Tibial nerve (tissue), 4 donors: Measurements from ENCODE around the gene KCTD2.

ENCODE experiments used
- CTCF ChIP-seq, 5 experiments: fragments of 200-600 bp in 3 of 5; fragments of 450-650 bp in 2 of 5; sonication (generic) in 3 of 5; IDR thresholded peaks; one replicate each; pipeline ENCODE4 v1.5.1; 2016 to 2019; ENCODE audit warnings: antibody characterized with exemption in 5 of 5, mild to moderate bottlenecking in 3 of 5, moderate library complexity in 2 of 5
- EP300 ChIP-seq, 2 donors: sonication (generic); formaldehyde crosslinking; IDR thresholded peaks; one replicate each; pipeline ENCODE4 v1.6.1; 2017; ENCODE audit warnings: antibody characterized with exemption in 2 of 2, mild to moderate bottlenecking in 1 of 2
- POLR2A ChIP-seq, 2 donors: fragments of 450-650 bp; IDR thresholded peaks; one replicate each; pipeline ENCODE4 v1.6.1; 2017; ENCODE audit warnings: antibody characterized with exemption in 2 of 2, mild to moderate bottlenecking in 2 of 2, moderate library complexity in 2 of 2

GRCh38 chr17:75075597-75076336 lies 28.7 kb downstream of the KCTD2 start:
- TF ChIP-seq EP300 (IDR thresholded peaks at IDR 0.05) (no peak), CTCF (IDR thresholded peaks at IDR 0.05) (no peak), POLR2A (IDR thresholded peaks at IDR 0.05) (no peak)
